IMR-90 (cell line): ENCODE data around the gene TLR3. TPM values are rescaled to one million over a fixed set of nuclear protein-coding genes. Genes with fewer than 3 reads are reported as not detected.

Source experiments
- ATAC-seq: fragments of 200-7000 bp; cut with Tn5 transposase; 2 replicates; pipeline ENCODE4 v1.9.1; 2020; ENCODE audit warnings: low read depth, mild to moderate bottlenecking, moderate library complexity
- BruUV-seq: library from RNA; stranded (reverse); fragments of 400-500 nt; replicated peaks from 2 replicates; lab custom pipeline; 2021; lab: Mats Ljungman, UMichigan
- CTCF ChIA-PET: fragments of 300-600 bp; formaldehyde crosslinking; extraction: SDS; loops from one replicate; lab custom pipeline; 2021; ENCODE audit warnings: antibody characterized with exemption; lab: Yijun Ruan, JAX
- POLR2A ChIA-PET: fragments of 300-600 bp; sonication (Branson Sonifier 250); formaldehyde crosslinking; loops from one replicate; lab custom pipeline; 2022; ENCODE audit warnings: antibody characterized with exemption; ENCODE audit not compliant: unreplicated experiment; lab: Charles Lee
- DNase-seq: peaks from one replicate; pipeline ENCODE4 v3.0.0; 2013
- H2AFZ ChIP-seq: replicated peaks from 2 replicates; pipeline ENCODE3; 2013; ENCODE audit warnings: low read length, mild to moderate bottlenecking; ENCODE audit not compliant: poor library complexity
- H2AK5ac ChIP-seq: 2 replicates; pipeline ENCODE4 v1.6.1; 2013; ENCODE audit warnings: low read depth, low read length, inconsistent platforms
- H2AK9ac ChIP-seq: replicated peaks from 2 replicates; pipeline ENCODE3; 2013; ENCODE audit warnings: mild to moderate bottlenecking, low read depth, low read length, moderate library complexity; ENCODE audit not compliant: poor library complexity
- H2BK120ac ChIP-seq: 2 replicates; pipeline ENCODE4 v1.6.1; 2013; ENCODE audit warnings: low read depth, low read length, inconsistent platforms
- H2BK15ac ChIP-seq: 3 replicates; pipeline ENCODE4 v1.6.1; 2013; ENCODE audit warnings: low read depth, low read length, inconsistent platforms
- H2BK20ac ChIP-seq: 2 replicates; pipeline ENCODE4 v1.6.1; 2013; ENCODE audit warnings: low read depth, mild to moderate bottlenecking, inconsistent platforms, low read length, moderate library complexity
- H2BK5ac ChIP-seq: 2 replicates; pipeline ENCODE4 v1.6.1; 2013; ENCODE audit warnings: mild to moderate bottlenecking, low read depth, low read length, inconsistent platforms; ENCODE audit not compliant: poor library complexity, severe bottlenecking
- H3K14ac ChIP-seq: replicated peaks from 2 replicates; pipeline ENCODE4 v1.6.1; 2013; ENCODE audit warnings: low read depth, low read length, inconsistent platforms
- H3K18ac ChIP-seq: 2 replicates; pipeline ENCODE4 v1.6.1; 2013; ENCODE audit warnings: low read depth, low read length, control low read depth
- H3K23ac ChIP-seq: 2 replicates; pipeline ENCODE4 v1.6.1; 2013; ENCODE audit warnings: low read depth, low read length, inconsistent platforms
- H3K27ac ChIP-seq: 2 replicates; pipeline ENCODE4 v1.5.1; 2013; ENCODE audit warnings: mild to moderate bottlenecking, control low read depth, low read length; ENCODE audit not compliant: insufficient read depth
- H3K27me3 ChIP-seq: 2 replicates; pipeline ENCODE4 v1.6.1; 2013; ENCODE audit warnings: low read length; ENCODE audit not compliant: control insufficient read depth, insufficient read depth
- H3K36me3 ChIP-seq: 2 replicates; pipeline ENCODE4 v1.6.1; 2013; ENCODE audit warnings: low read length, mixed read lengths; ENCODE audit not compliant: control insufficient read depth, insufficient read depth
- H3K4ac ChIP-seq: 2 replicates; pipeline ENCODE4 v1.6.1; 2013; ENCODE audit warnings: low read depth, low read length, inconsistent platforms
- H3K4me1 ChIP-seq: 2 replicates; pipeline ENCODE4 v1.6.1; 2013; ENCODE audit warnings: low read length, mixed read lengths; ENCODE audit not compliant: control insufficient read depth, insufficient read depth
- H3K4me2 ChIP-seq: 2 replicates; pipeline ENCODE4 v1.6.1; 2013; ENCODE audit warnings: low read depth, mild to moderate bottlenecking, control low read depth, low read length, moderate library complexity
- H3K4me3 ChIP-seq: 2 replicates; pipeline ENCODE4 v1.5.1; 2013; ENCODE audit warnings: low read depth, mild to moderate bottlenecking, control low read depth, low read length, moderate library complexity; ENCODE audit not compliant: insufficient read depth
- H3K56ac ChIP-seq: 2 replicates; pipeline ENCODE4 v1.6.1; 2013; ENCODE audit warnings: low read length, inconsistent platforms; ENCODE audit not compliant: insufficient read depth; ENCODE audit errors: extremely low read depth
- H3K79me1 ChIP-seq, 2 experiments: 2 replicates each; pipeline ENCODE4 v1.6.1; 2013; ENCODE audit warnings: low read length in 2 of 2, inconsistent platforms in 1 of 2, low read depth in 1 of 2
- H3K9ac ChIP-seq: 2 replicates; pipeline ENCODE4 v1.6.1; 2013; ENCODE audit warnings: low read depth, low read length, control low read depth
- H3K9me1 ChIP-seq: 2 replicates; pipeline ENCODE4 v1.6.1; 2013; ENCODE audit warnings: low read length, inconsistent platforms; ENCODE audit not compliant: insufficient read depth
- H3K9me3 ChIP-seq: 2 replicates; pipeline ENCODE4 v1.6.1; 2013; ENCODE audit warnings: low read length; ENCODE audit not compliant: control insufficient read depth, insufficient read depth
- H4K20me1 ChIP-seq: 2 replicates; pipeline ENCODE4 v1.6.1; 2013; ENCODE audit warnings: low read length, inconsistent platforms; ENCODE audit not compliant: insufficient read depth
- H4K5ac ChIP-seq: 2 replicates; pipeline ENCODE4 v1.6.1; 2013; ENCODE audit warnings: mild to moderate bottlenecking, low read depth, low read length, control low read depth
- H4K8ac ChIP-seq, 2 experiments: 2 replicates each; pipeline ENCODE4 v1.6.1; 2013; ENCODE audit warnings: low read depth in 2 of 2, low read length in 2 of 2, control low read depth in 1 of 2, inconsistent platforms in 1 of 2
- H4K91ac ChIP-seq: 2 replicates; pipeline ENCODE4 v1.6.1; 2013; ENCODE audit warnings: low read depth, low read length, inconsistent platforms; ENCODE audit not compliant: insufficient read depth
- BHLHE40 ChIP-seq: fragments of 150-350 bp; IDR thresholded peaks from 2 replicates; pipeline ENCODE4 v1.6.1; 2016; ENCODE audit warnings: mild to moderate bottlenecking, low read depth, low read length
- CEBPB ChIP-seq: IDR thresholded peaks from 2 replicates; pipeline ENCODE4 v1.6.1; 2012; ENCODE audit warnings: low read depth, low read length, improper control_type of control experiment
- CHD1 ChIP-seq: IDR thresholded peaks from 2 replicates; pipeline ENCODE4 v1.6.1; 2012; ENCODE audit warnings: low read depth, low read length, improper control_type of control experiment
- CTCF ChIP-seq: conservative IDR thresholded peaks from 2 replicates; pipeline ENCODE4 v1.5.1; 2012; ENCODE audit warnings: mild to moderate bottlenecking, low read depth, low read length, improper control_type of control experiment
- FOS ChIP-seq: fragments of 150-350 bp; IDR thresholded peaks from 2 replicates; pipeline ENCODE4 v1.6.1; 2016; ENCODE audit warnings: low read depth, low read length
- MXI1 ChIP-seq: IDR thresholded peaks from 2 replicates; pipeline ENCODE4 v1.6.1; 2012; ENCODE audit warnings: low read depth, mild to moderate bottlenecking, low read length, moderate library complexity, borderline replicate concordance
- NFE2L2 ChIP-seq: fragments of 150-350 bp; IDR thresholded peaks from 2 replicates; pipeline ENCODE4 v1.6.1; 2016; ENCODE audit warnings: low read depth, mild to moderate bottlenecking, low read length
- RAD21 ChIP-seq: IDR thresholded peaks from 2 replicates; pipeline ENCODE4 v1.6.1; 2012; ENCODE audit warnings: low read length, improper control_type of control experiment
- RCOR1 ChIP-seq: IDR thresholded peaks from 2 replicates; pipeline ENCODE4 v1.6.1; 2012; ENCODE audit warnings: mild to moderate bottlenecking, low read length, improper control_type of control experiment; ENCODE audit not compliant: insufficient replicate concordance
- RFX5 ChIP-seq: IDR thresholded peaks from 2 replicates; pipeline ENCODE4 v1.8.0; 2012; ENCODE audit warnings: low read depth, mild to moderate bottlenecking, low read length, moderate library complexity
- SMC3 ChIP-seq: fragments of 150-350 bp; IDR thresholded peaks from 2 replicates; pipeline ENCODE4 v1.6.1; 2016; ENCODE audit warnings: low read depth, mild to moderate bottlenecking, antibody characterized with exemption, low read length, moderate library complexity
- USF2 ChIP-seq: fragments of 150-350 bp; IDR thresholded peaks from 2 replicates; pipeline ENCODE4 v1.6.1; 2017; ENCODE audit warnings: mild to moderate bottlenecking, antibody characterized with exemption, low read length, low read depth
- WGBS, 2 experiments: methylation state at CpG; one replicate each; pipeline versions ENCODE4 v1.1.5 to v1.1.7; 2013; ENCODE audit warnings: missing lambda C conversion rate in 2 of 2; ENCODE audit not compliant: insufficient read length in 1 of 2; ENCODE audit errors: extremely low coverage in 2 of 2; 5-methylcytosine and 5-hydroxymethylcytosine counted together
- dilution Hi-C: fragments of 300-500 bp; cut with HindIII; formaldehyde crosslinking; loops from one replicate; pipeline ENCODE4 v1.14.3; 2018; ENCODE audit warnings: low sequenced_read_pairs; ENCODE audit not compliant: unreplicated experiment
- in situ Hi-C: fragments of 300-500 bp; cut with MboI; formaldehyde crosslinking; loops from 3 replicates; pipeline ENCODE4 v1.14.3; 2019; ENCODE audit warnings: low sequenced_read_pairs, inconsistent platforms, mixed read lengths
- intact Hi-C: fragments of 100-400 bp; cut with micrococcal nuclease; formaldehyde crosslinking; loops from 2 replicates; pipeline ENCODE4 v1.10.0; 2022
- polyA plus RNA-seq, 3 experiments: library from polyadenylated mRNA; depleted of rRNA; stranded (reverse); fragments of >200 nt; gene quantifications; 2 replicates each; pipeline ENCODE4 v1.2.3, GENCODE V29; 2012; ENCODE audit warnings: low replicate concordance in 1 of 3
- total RNA-seq: library from RNA; depleted of rRNA; stranded (reverse); fragments of >200 nt; gene quantifications from 2 replicates; pipeline ENCODE4 v1.2.3, GENCODE V29; 2012

Gene TLR3
- total and polyA plus RNA-seq, 2 of the 4 experiments (the other 2 are of a cell fraction) = 0.12 to 0.36 TPM

- no peak overlapping the region for H2BK120ac ChIP-seq
- H3K18ac ChIP-seq = no peak overlapping the region
- H3K9ac ChIP-seq = no peak overlapping the region
- H3K23ac ChIP-seq = no peak overlapping the region
- no peaks in the 10 kb centered on the region for H3K4me1 ChIP-seq
- H2AK5ac ChIP-seq = no peak overlapping the region
- no peak for TF ChIP-seq RAD21
- TF ChIP-seq CHD1 = no peak
- no peak for TF ChIP-seq CTCF
- no peak for TF ChIP-seq MXI1
- TF ChIP-seq RFX5 = no peak
- TF ChIP-seq USF2 = no peak
- no peak for TF ChIP-seq SMC3
- no peak for TF ChIP-seq BHLHE40
- TF ChIP-seq CEBPB = no peak
- no peak for TF ChIP-seq FOS
- no peak for TF ChIP-seq NFE2L2
- no peak for TF ChIP-seq RCOR1
- H2AFZ ChIP-seq = no peak overlapping the region
- no peak overlapping the region for H4K91ac ChIP-seq
- no peak overlapping the region for H3K27ac ChIP-seq
- no peak overlapping the region for H3K4ac ChIP-seq
- dilution Hi-C loops (no loop called here), in situ Hi-C loops (no loop called here), intact Hi-C loops (no loop called here)
- no peak overlapping the region for H4K5ac ChIP-seq
- H3K9me3 ChIP-seq = no peaks in the 10 kb centered on the region
- H2BK15ac ChIP-seq = no peak overlapping the region
- H3K9me1 ChIP-seq = no peaks in the 10 kb centered on the region
- H3K56ac ChIP-seq = no peak overlapping the region
- no peak overlapping the region for H3K14ac ChIP-seq
- ATAC-seq (no peak), DNase-seq (no peak)
- no peak overlapping the region for H4K8ac ChIP-seq
- H2BK5ac ChIP-seq = no peak overlapping the region
- H3K4me2 ChIP-seq = no peak overlapping the region
- H3K4me3 ChIP-seq = no peak overlapping the region
- CTCF ChIA-PET = no interaction called here
- no peak overlapping the region for H2BK20ac ChIP-seq
- H3K27me3 ChIP-seq = peaks cover 3% of the 10 kb centered on the region; the same call in 1 of the 2 replicates
- no peaks in the 10 kb centered on the region for H3K36me3 ChIP-seq
- no TSS peak for BruUV-seq
- H3K79me1 ChIP-seq = no peaks in the 10 kb centered on the region
- no peak overlapping the region for H2AK9ac ChIP-seq
- POLR2A ChIA-PET = no interaction called here
- WGBS, 2 experiments = 20% methylated on average over 3 of the region's 13 CpGs; no CpG with 5 or more reads in 1 of the 2 experiments
- no peaks in the 10 kb centered on the region for H4K20me1 ChIP-seq
These were observed 26.4 kb downstream of the TLR3 start for GRCh38 chr4:186095406-186095805.
